ENCODE results near the gene GRK5.

GRK5 gene

GRCh38 chr10:119459681-119460340 lies 252.4 kb downstream of the GRK5 start:
- TF ChIP-seq EZH2phosphoT487 (IDR thresholded peaks at IDR 0.05; ENCODE audit: borderline replicate concordance, low read length) (no peak), CTCF (IDR thresholded peaks at IDR 0.05; ENCODE audit: low read depth, low read length, poor library complexity, severe bottlenecking) (no peak)
- Histone ChIP-seq H3K9me3 (ENCODE audit: control insufficient read depth, insufficient read depth, low read length) (0 out of 2 replicates have a peak, but pooled peaks cover 5% of the 10 kb centered on the region), H3K4me2 (ENCODE audit: low read length) (no peak overlapping the region), H3F3A (ENCODE audit: control insufficient read depth, insufficient read depth) (no peaks in the 10 kb centered on the region), H3K36me3 (ENCODE audit: control insufficient read depth, low read length) (no peaks in the 10 kb centered on the region), H3K4me3 (ENCODE audit: low read length) (no peak overlapping the region), H3K4me1 (ENCODE audit: control insufficient read depth, low read length) (peaks cover 25% of the 10 kb centered on the region), H3K9me2 (replicated peaks; ENCODE audit: control insufficient read depth, low read length) (no peaks in the 10 kb centered on the region), H3K79me2 (ENCODE audit: control insufficient read depth, low read length) (no peaks in the 10 kb centered on the region), H3K27ac (ENCODE audit: low read depth, low read length) (no peak overlapping the region), H4K20me1 (ENCODE audit: control insufficient read depth, insufficient read depth, low read depth, low read length) (no peaks in the 10 kb centered on the region), H3K27me3 (ENCODE audit: control insufficient read depth, low read length) (no peaks in the 10 kb centered on the region)

- H3F3A ChIP-seq (ENCODE audit: control insufficient read depth, insufficient read depth), result no peaks in the 10 kb centered on the region
- no peak overlapping the region for H3K27ac ChIP-seq (ENCODE audit: low read depth, low read length)
- H4K20me1 ChIP-seq (ENCODE audit: control insufficient read depth, insufficient read depth, low read depth, low read length), result no peaks in the 10 kb centered on the region
- no peaks in the 10 kb centered on the region for H3K9me2 ChIP-seq (replicated peaks; ENCODE audit: control insufficient read depth, low read length)
- H3K4me2 ChIP-seq (ENCODE audit: low read length), result no peak overlapping the region
- H3K4me3 ChIP-seq (ENCODE audit: low read length), result no peak overlapping the region
- TF ChIP-seq CTCF (IDR thresholded peaks at IDR 0.05; ENCODE audit: low read depth, low read length, poor library complexity, severe bottlenecking), result no peak
- no peak for TF ChIP-seq EZH2phosphoT487 (IDR thresholded peaks at IDR 0.05; ENCODE audit: borderline replicate concordance, low read length)
- no peaks in the 10 kb centered on the region for H3K36me3 ChIP-seq (ENCODE audit: control insufficient read depth, low read length)
- H3K79me2 ChIP-seq (ENCODE audit: control insufficient read depth, low read length), result no peaks in the 10 kb centered on the region
- H3K27me3 ChIP-seq (ENCODE audit: control insufficient read depth, low read length), result peaks cover 3% of the 10 kb centered on the region
- H3K4me1 ChIP-seq (ENCODE audit: control insufficient read depth, low read length), result peaks cover 17% of the 10 kb centered on the region
- H3K9me3 ChIP-seq (ENCODE audit: control insufficient read depth, insufficient read depth, low read length), result 0 out of 2 replicates have a peak, but pooled peaks cover 5% of the 10 kb centered on the region
Measured at GRCh38 chr10:119460369-119461195, 253.2 kb downstream of the GRK5 start.

GRCh38 chr10:119461380-119461779 lies 254.0 kb downstream of the GRK5 start:
- H3K27ac ChIP-seq (ENCODE audit: low read depth, low read length), result no peak overlapping the region
- no peaks in the 10 kb centered on the region for H3F3A ChIP-seq (ENCODE audit: control insufficient read depth, insufficient read depth)
- H3K79me2 ChIP-seq (ENCODE audit: control insufficient read depth, low read length), result no peaks in the 10 kb centered on the region
- H4K20me1 ChIP-seq (ENCODE audit: control insufficient read depth, insufficient read depth, low read depth, low read length), result no peaks in the 10 kb centered on the region
- H3K4me2 ChIP-seq (ENCODE audit: low read length), result no peak overlapping the region
- TF ChIP-seq EZH2phosphoT487 (IDR thresholded peaks at IDR 0.05; ENCODE audit: borderline replicate concordance, low read length) (no peak), CTCF (IDR thresholded peaks at IDR 0.05; ENCODE audit: low read depth, low read length, poor library complexity, severe bottlenecking) (no peak)
- peaks cover 6% of the 10 kb centered on the region for H3K27me3 ChIP-seq (ENCODE audit: control insufficient read depth, low read length)
- H3K9me3 ChIP-seq (ENCODE audit: control insufficient read depth, insufficient read depth, low read length), result 0 out of 2 replicates have a peak, but pooled peaks cover 5% of the 10 kb centered on the region
- H3K9me2 ChIP-seq (replicated peaks; ENCODE audit: control insufficient read depth, low read length), result no peaks in the 10 kb centered on the region
- no peak overlapping the region for H3K4me3 ChIP-seq (ENCODE audit: low read length)
- no peaks in the 10 kb centered on the region for H3K36me3 ChIP-seq (ENCODE audit: control insufficient read depth, low read length)
- H3K4me1 ChIP-seq (ENCODE audit: control insufficient read depth, low read length), result peaks cover 9% of the 10 kb centered on the region
